GM10248 (cell line): Measurements from ENCODE around the gene CABLES1.

Experiments used
- CTCF ChIA-PET: fragments of 300-600 bp; sonication (Branson Sonifier 250); formaldehyde crosslinking; extraction: SDS; loops from one replicate; lab custom pipeline; 2021; ENCODE audit warnings: antibody characterized with exemption; lab: Yijun Ruan, JAX
- POLR2A ChIA-PET: fragments of 350-650 bp; sonication (Branson Sonifier 250); formaldehyde crosslinking; extraction: SDS; loops from one replicate; lab custom pipeline; 2020; ENCODE audit warnings: antibody characterized with exemption; lab: Yijun Ruan, JAX
- DNase-seq: peaks from one replicate; pipeline ENCODE4 v3.0.0; 2012; ENCODE audit errors: extremely low spot score
- TF ChIP-seq, protein P1 (sequence below): IDR thresholded peaks from 2 replicates; pipeline ENCODE4 v1.5.1; 2012; ENCODE audit warnings: mild to moderate bottlenecking, low read depth; ENCODE audit errors: extremely low read depth, missing control alignments, control extremely low read depth

CABLES1 gene

DNA sequence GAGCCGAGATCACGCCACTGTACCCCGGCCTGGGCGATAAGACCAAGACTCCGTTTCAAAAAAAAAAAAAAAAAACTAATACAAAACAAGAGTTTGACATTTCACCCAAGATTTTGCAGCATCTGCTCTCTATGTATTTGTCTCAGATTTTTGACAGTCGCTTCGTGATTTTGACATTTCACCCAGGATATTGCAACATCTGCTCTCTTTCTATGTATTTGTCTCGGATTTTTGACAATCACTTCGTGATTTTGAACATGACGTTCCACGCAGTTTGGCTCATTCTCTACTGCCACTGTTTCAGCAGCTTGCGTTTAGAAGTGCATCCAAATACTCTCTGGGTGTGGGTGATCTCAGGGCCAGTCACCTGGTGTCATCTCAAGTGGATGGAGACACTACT is 108.5 kb downstream of the CABLES1 start:
- POLR2A ChIA-PET, result no interaction called here
- no peak for DNase-seq
- CTCF ChIA-PET, result no interaction called here
- TF ChIP-seq, protein P1, sequence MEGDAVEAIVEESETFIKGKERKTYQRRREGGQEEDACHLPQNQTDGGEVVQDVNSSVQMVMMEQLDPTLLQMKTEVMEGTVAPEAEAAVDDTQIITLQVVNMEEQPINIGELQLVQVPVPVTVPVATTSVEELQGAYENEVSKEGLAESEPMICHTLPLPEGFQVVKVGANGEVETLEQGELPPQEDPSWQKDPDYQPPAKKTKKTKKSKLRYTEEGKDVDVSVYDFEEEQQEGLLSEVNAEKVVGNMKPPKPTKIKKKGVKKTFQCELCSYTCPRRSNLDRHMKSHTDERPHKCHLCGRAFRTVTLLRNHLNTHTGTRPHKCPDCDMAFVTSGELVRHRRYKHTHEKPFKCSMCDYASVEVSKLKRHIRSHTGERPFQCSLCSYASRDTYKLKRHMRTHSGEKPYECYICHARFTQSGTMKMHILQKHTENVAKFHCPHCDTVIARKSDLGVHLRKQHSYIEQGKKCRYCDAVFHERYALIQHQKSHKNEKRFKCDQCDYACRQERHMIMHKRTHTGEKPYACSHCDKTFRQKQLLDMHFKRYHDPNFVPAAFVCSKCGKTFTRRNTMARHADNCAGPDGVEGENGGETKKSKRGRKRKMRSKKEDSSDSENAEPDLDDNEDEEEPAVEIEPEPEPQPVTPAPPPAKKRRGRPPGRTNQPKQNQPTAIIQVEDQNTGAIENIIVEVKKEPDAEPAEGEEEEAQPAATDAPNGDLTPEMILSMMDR, result no peak

DNA sequence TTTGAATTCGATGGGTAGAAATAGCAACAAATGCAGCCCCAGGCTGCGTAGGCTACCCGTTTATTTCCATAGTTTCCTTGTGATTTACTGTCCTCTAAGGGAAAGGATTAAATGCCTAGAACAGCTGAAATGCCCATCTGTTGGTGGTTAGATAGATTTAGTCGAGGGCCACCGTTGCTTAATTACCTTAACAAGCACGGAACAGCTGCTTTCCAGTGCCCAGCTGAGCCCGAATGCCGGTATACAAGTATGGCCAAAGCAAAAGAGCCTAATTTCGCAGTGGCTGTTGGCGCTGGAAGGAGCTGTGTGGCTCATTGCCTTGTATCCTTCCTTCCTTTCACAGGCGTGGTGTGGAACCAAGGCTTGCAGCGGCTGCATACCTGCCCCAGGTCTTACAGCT is 109.1 kb downstream of the CABLES1 start:
- POLR2A ChIA-PET, result no interaction called here
- CTCF ChIA-PET, result no interaction called here
- TF ChIP-seq, protein P1, result no peak
- DNase-seq, result no peak

DNA sequence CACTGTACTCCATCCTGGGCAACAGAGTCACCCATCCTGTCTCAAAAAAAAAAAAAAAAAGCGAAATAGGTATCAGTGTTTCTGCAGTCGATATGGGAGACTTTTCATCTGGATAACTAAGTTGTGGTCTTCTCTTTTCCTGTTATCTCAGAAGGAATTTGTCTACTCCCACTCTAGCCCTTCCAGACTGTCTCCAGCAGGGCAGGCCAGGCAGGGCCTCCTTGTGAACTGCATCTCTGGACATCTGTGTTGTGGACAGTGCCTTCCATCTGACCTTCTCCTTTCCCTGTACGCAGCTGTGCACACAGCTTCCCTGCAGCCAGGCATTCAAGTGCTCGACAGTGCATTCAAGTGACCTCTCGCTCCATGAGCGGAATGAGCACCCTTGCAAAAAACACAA is 110.2 kb downstream of the CABLES1 start:
- ChIA-PET POLR2A (no interaction called here), CTCF (no interaction called here)
- TF ChIP-seq, protein P1, result no peak
- DNase-seq, result no peak

DNA sequence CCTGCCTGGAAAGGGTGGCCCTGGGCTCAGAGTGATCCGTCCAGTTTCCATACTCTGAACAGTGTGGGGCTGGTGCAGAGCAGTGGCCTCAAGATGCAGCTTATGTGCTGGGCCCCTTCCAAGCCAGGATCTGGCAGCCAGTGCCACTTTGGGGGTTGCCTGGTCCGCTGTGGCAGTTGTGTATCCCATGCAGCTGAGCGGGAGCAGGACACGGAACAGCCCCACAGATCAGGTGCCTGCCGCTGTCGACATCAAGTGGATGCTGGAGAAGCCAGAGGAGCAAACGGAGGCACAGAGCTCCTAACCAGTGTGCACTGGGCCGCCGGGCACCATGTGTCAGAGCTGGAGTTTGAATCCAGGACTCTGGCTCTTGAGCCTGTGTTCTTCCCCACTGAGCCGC is 112.0 kb downstream of the CABLES1 start:
- POLR2A ChIA-PET, result no interaction called here
- TF ChIP-seq, protein P1, result no peak
- CTCF ChIA-PET, result interaction anchor here (0.8 to 1.7 kb wide), 6 partner anchors 9 to 19 kb away, joined by 3 to 8 read pairs (median 4); no protein-coding TSS in a partner anchor

DNA sequence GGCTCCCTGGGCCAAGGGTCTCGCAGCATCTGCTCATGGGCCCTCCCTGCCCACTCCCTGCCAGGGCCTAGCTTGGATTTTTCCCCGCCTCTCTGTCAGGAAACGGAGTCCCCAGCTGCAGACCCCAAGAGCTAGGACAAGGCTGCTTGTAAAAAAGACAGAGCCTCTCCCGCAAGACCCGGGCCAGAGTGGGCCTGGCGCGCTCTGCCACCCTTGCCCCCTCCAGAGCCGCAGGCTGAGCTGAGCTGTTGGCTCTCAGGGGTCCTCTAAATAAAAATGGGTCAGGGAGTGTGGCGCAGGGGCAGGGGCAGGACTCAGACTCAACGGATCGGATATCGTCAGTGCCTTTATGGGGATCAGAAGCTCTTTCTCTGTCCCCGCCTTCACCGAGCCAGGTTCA is 112.6 kb downstream of the CABLES1 start:
- no peak for DNase-seq
- POLR2A ChIA-PET, result no interaction called here
- TF ChIP-seq, protein P1, result no peak
- CTCF ChIA-PET, result interaction anchor here (0.8 to 1.5 kb wide), 3 partner anchors 9 to 19 kb away, joined by 3 to 5 read pairs (median 3); no protein-coding TSS in a partner anchor

More for the DNA sequence above, 112.0 kb downstream of the CABLES1 start:
- no peak for DNase-seq

DNA sequence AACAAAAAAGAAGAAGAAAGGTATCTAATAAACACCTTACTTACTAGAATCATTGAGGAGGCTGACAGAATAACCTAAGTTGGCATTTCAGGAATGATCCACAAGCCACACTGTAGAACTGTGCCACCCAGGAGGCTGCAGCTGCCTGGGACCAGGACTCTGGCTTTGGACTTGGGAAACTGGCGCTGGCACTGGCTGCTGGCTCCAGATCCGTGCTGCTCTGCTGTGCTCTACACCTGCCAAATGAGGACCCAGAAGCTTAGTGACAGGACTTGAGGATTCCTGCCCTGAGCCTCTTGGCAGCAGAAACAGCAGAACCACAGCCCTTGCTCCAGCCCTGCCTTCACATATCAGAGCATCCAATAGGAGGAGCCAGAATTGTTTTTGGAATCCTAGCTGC is 113.5 kb downstream of the CABLES1 start:
- ChIA-PET POLR2A (no interaction called here), CTCF (interaction anchor here (1.5 kb wide), 1 partner anchor 18 kb away, joined by 5 read pairs; no protein-coding TSS in a partner anchor)
- no peak for DNase-seq
- TF ChIP-seq, protein P1, result no peak

DNA sequence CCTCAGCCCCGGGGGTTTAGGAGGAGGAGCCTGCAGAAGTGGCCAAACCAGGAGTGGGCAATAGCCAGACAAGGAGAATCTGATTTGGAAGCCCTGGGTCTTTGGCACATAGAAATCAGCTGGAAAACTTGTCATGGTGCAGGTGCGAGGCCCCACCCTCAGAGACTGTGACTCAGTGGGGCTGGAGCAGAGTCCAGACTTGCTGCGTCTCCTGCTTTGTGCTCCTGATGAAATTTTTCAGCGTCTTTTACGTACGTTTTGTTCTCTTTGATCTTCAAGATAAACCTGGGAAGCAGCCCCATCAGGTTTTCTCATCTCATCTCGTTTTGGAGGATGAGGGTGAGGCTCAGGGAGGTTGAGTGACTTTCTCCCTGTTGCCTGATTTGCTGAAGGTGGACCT is 114.1 kb downstream of the CABLES1 start:
- DNase-seq, result no peak
- CTCF ChIA-PET, result interaction anchor here (1.6 kb wide), 1 partner anchor 101 kb away, joined by 3 read pairs; no protein-coding TSS in a partner anchor
- TF ChIP-seq, protein P1, result no peak
- POLR2A ChIA-PET, result no interaction called here
